SU-DHL-6 (cell line): ENCODE results near the gene DENND5A.

Experiments used
- EZH2phosphoT487 ChIP-seq: fragments of 200-600 bp; sonication (generic), shearing (Covaris generic); conservative IDR thresholded peaks from 2 replicates; pipeline ENCODE4 v1.6.1; 2018; ENCODE audit warnings: mild to moderate bottlenecking, antibody characterized with exemption, low read length, moderate library complexity, mixed read lengths
- TF ChIP-seq, protein P1 (sequence below): fragments of 200-600 bp; sonication (generic); IDR thresholded peaks from one replicate; pipeline ENCODE4 v1.5.1; 2017; ENCODE audit warnings: antibody characterized with exemption, mild to moderate bottlenecking, low read length, moderate library complexity; ENCODE audit not compliant: insufficient read depth, poor library complexity, severe bottlenecking

DNA sequence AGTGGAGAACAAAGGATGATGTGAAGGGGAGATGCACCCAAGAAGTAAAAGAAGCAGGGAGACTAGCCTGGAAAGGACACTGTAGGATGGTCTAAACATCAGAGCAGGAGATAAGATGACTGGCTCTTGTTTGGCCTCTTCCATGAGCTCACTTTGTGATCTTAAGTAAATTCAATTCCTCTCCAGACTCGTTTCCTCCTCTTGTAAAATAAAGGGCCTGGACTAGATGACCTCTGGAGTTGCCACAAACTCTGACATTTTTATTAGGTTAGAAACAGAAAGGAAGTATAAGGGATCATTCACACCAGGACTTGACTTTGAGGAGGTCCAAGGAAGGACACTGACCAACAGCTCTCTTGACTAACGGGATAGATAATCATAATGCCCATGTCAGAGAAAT lies 113.5 kb downstream of the DENND5A start:
- TF ChIP-seq, protein P1, sequence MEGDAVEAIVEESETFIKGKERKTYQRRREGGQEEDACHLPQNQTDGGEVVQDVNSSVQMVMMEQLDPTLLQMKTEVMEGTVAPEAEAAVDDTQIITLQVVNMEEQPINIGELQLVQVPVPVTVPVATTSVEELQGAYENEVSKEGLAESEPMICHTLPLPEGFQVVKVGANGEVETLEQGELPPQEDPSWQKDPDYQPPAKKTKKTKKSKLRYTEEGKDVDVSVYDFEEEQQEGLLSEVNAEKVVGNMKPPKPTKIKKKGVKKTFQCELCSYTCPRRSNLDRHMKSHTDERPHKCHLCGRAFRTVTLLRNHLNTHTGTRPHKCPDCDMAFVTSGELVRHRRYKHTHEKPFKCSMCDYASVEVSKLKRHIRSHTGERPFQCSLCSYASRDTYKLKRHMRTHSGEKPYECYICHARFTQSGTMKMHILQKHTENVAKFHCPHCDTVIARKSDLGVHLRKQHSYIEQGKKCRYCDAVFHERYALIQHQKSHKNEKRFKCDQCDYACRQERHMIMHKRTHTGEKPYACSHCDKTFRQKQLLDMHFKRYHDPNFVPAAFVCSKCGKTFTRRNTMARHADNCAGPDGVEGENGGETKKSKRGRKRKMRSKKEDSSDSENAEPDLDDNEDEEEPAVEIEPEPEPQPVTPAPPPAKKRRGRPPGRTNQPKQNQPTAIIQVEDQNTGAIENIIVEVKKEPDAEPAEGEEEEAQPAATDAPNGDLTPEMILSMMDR, result no peak
- TF ChIP-seq EZH2phosphoT487, result no peak
